PC-9 (cell line): ENCODE results near the gene APCDD1L.

Experiments used
- CTCF ChIP-seq: fragments of 200-600 bp; sonication (generic); conservative IDR thresholded peaks from 2 replicates; pipeline ENCODE4 v1.6.1; 2017; ENCODE audit warnings: mixed run types, antibody characterized with exemption, mild to moderate bottlenecking, moderate library complexity
- EZH2 ChIP-seq: fragments of 200-600 bp; sonication (generic); IDR thresholded peaks from 2 replicates; pipeline ENCODE4 v1.8.0; 2017; ENCODE audit warnings: antibody characterized with exemption, low read depth

- TF ChIP-seq EZH2 (no peak), CTCF (no peak)
These were observed 70.4 kb downstream of the APCDD1L start for GRCh38 chr20:58444746-58445255.
